ENCODE data around the gene TAF11L4. TPM values are rescaled to one million over a fixed set of nuclear protein-coding genes. Genes with fewer than 3 reads are reported as not detected.
"Not testable (repeated sequence)": the region's sequence is repeated elsewhere in the genome, so short reads cannot be mapped to it uniquely, and the experiment has no call there.

The TAF11L4 gene
- total and polyA plus RNA-seq, 2 of the 4 experiments (the other 2 are of a cell fraction), result not detected

DNA sequence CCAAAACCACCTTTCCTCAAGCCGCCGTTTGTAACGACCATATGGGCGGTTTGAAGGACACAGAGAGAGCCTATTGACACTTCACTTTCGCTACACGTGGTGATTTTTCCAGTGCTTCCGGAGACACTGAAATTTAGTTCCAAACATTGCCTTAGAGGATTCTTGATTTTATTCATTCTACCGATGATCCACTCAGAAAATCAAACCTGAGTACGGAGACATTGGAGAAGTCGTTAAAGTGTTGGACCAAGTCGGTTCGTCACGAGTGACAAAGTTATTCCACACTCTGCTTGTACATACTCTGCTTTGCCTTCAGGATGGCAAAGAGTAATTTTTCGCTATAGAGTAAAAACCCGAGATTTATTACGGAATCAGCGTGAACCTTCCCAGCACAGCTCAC is 4.9 kb downstream of the TAF11L4 start:
- H3K27ac ChIP-seq (ENCODE audit: insufficient read depth, low read length); H3K14ac ChIP-seq (replicated peaks; ENCODE audit: low read depth, low read length); H4K20me1 ChIP-seq (ENCODE audit: insufficient read depth, low read length); H2AK5ac ChIP-seq (ENCODE audit: low read depth, low read length); H2AFZ ChIP-seq (replicated peaks; ENCODE audit: low read length, poor library complexity); dilution Hi-C loops (cut with HindIII; ENCODE audit: low sequenced_read_pairs, unreplicated experiment); H4K91ac ChIP-seq (ENCODE audit: insufficient read depth, low read depth, low read length); H2BK20ac ChIP-seq (ENCODE audit: low read depth, low read length); in situ Hi-C loops (cut with MboI; ENCODE audit: low sequenced_read_pairs); H3K4me2 ChIP-seq (ENCODE audit: low read depth, low read length); H3K4ac ChIP-seq (ENCODE audit: low read depth, low read length); H3K56ac ChIP-seq (ENCODE audit: extremely low read depth, insufficient read depth, low read length); H3K23ac ChIP-seq (ENCODE audit: low read depth, low read length); H2AK9ac ChIP-seq (replicated peaks; ENCODE audit: low read depth, low read length, poor library complexity); ATAC-seq (ENCODE audit: low read depth); H3K27me3 ChIP-seq (ENCODE audit: control insufficient read depth, insufficient read depth, low read length); H3K36me3 ChIP-seq (ENCODE audit: control insufficient read depth, insufficient read depth, low read length); H2BK120ac ChIP-seq (ENCODE audit: low read depth, low read length); POLR2A ChIA-PET (ENCODE audit: unreplicated experiment); H3K4me1 ChIP-seq (ENCODE audit: control insufficient read depth, insufficient read depth, low read length); H3K18ac ChIP-seq (ENCODE audit: low read depth, low read length); H2BK5ac ChIP-seq (ENCODE audit: low read depth, low read length, poor library complexity, severe bottlenecking); CTCF ChIA-PET; H4K8ac ChIP-seq (ENCODE audit: low read depth in 2 of 2, low read length in 2 of 2); H3K9me1 ChIP-seq (ENCODE audit: insufficient read depth, low read length); H3K9ac ChIP-seq (ENCODE audit: low read depth, low read length); H3K79me1 ChIP-seq (ENCODE audit: low read depth in 1 of 2, low read length in 2 of 2); BruUV-seq (replicated peaks); H2BK15ac ChIP-seq (ENCODE audit: low read depth, low read length); H3K4me3 ChIP-seq (ENCODE audit: insufficient read depth, low read depth, low read length); H4K5ac ChIP-seq (ENCODE audit: low read depth, low read length); intact Hi-C loops (cut with micrococcal nuclease); H3K9me3 ChIP-seq (ENCODE audit: control insufficient read depth, insufficient read depth, low read length): not testable (repeated sequence)
- DNase-seq, result peak; percentile 3
- no CpG with 5 or more reads among the region's 17 CpGs for WGBS, 2 experiments (ENCODE audit: extremely low coverage in 2 of 2, insufficient read length in 1 of 2)

GRCh38 chr5:17528369-17528768 is 6.8 kb downstream of the TAF11L4 start, which contains the start of gene TAF11L6:
TSS of gene TAF11L6 (plus strand) at chr5:17528669.
- H2BK15ac ChIP-seq (ENCODE audit: low read depth, low read length); H3K27ac ChIP-seq (ENCODE audit: insufficient read depth, low read length); H3K14ac ChIP-seq (replicated peaks; ENCODE audit: low read depth, low read length); H3K4me3 ChIP-seq (ENCODE audit: insufficient read depth, low read depth, low read length); H3K4me1 ChIP-seq (ENCODE audit: control insufficient read depth, insufficient read depth, low read length); H3K23ac ChIP-seq (ENCODE audit: low read depth, low read length); H4K8ac ChIP-seq (ENCODE audit: low read depth in 2 of 2, low read length in 2 of 2); H3K56ac ChIP-seq (ENCODE audit: extremely low read depth, insufficient read depth, low read length); H3K79me1 ChIP-seq (ENCODE audit: low read depth in 1 of 2, low read length in 2 of 2); intact Hi-C loops (cut with micrococcal nuclease); H3K4me2 ChIP-seq (ENCODE audit: low read depth, low read length); H2AK9ac ChIP-seq (replicated peaks; ENCODE audit: low read depth, low read length, poor library complexity); H3K18ac ChIP-seq (ENCODE audit: low read depth, low read length); H3K9ac ChIP-seq (ENCODE audit: low read depth, low read length); H2BK5ac ChIP-seq (ENCODE audit: low read depth, low read length, poor library complexity, severe bottlenecking); H3K9me3 ChIP-seq (ENCODE audit: control insufficient read depth, insufficient read depth, low read length); H2AK5ac ChIP-seq (ENCODE audit: low read depth, low read length); H3K36me3 ChIP-seq (ENCODE audit: control insufficient read depth, insufficient read depth, low read length); BruUV-seq (replicated peaks); H4K5ac ChIP-seq (ENCODE audit: low read depth, low read length); H2BK120ac ChIP-seq (ENCODE audit: low read depth, low read length); ATAC-seq (ENCODE audit: low read depth); dilution Hi-C loops (cut with HindIII; ENCODE audit: low sequenced_read_pairs, unreplicated experiment); H4K20me1 ChIP-seq (ENCODE audit: insufficient read depth, low read length); H2BK20ac ChIP-seq (ENCODE audit: low read depth, low read length); H4K91ac ChIP-seq (ENCODE audit: insufficient read depth, low read depth, low read length); H3K4ac ChIP-seq (ENCODE audit: low read depth, low read length); H2AFZ ChIP-seq (replicated peaks; ENCODE audit: low read length, poor library complexity); POLR2A ChIA-PET (ENCODE audit: unreplicated experiment); in situ Hi-C loops (cut with MboI; ENCODE audit: low sequenced_read_pairs); CTCF ChIA-PET; H3K9me1 ChIP-seq (ENCODE audit: insufficient read depth, low read length); DNase-seq; H3K27me3 ChIP-seq (ENCODE audit: control insufficient read depth, insufficient read depth, low read length): not testable (repeated sequence)
- no CpG with 5 or more reads among the region's 15 CpGs for WGBS, 2 experiments (ENCODE audit: extremely low coverage in 2 of 2, insufficient read length in 1 of 2)
